Activated CD8-positive, alpha-beta memory T cell treated with anti-CD3 and anti-CD28 coated beads, Interleukin-2, amount 50 U/mL, for 48 hours (primary cell): Measurements from ENCODE around the gene CYP4F22.

Experiments
- DNase-seq: peaks from one replicate; pipeline ENCODE4 v3.0.0-alpha.2; 2020

CYP4F22 gene

GRCh38 chr19:15538774-15539173 lies 30.4 kb downstream of the CYP4F22 start:
- DNase-seq, result no peak

GRCh38 chr19:15539638-15540037 lies 31.3 kb downstream of the CYP4F22 start:
- no peak for DNase-seq

- no peak for DNase-seq
Measured at GRCh38 chr19:15540435-15540834, 32.1 kb downstream of the CYP4F22 start.

- DNase-seq, result no peak
Measured at GRCh38 chr19:15544283-15544682, 36.0 kb downstream of the CYP4F22 start.

- DNase-seq, result no peak
Measured at GRCh38 chr19:15544970-15545369, 36.6 kb downstream of the CYP4F22 start.

- no peak for DNase-seq
Measured at GRCh38 chr19:15548648-15549047, 40.3 kb downstream of the CYP4F22 start.

- no peak for DNase-seq
Measured at GRCh38 chr19:15549581-15549980, 41.3 kb downstream of the CYP4F22 start.

GRCh38 chr19:15550273-15550672 lies 41.9 kb downstream of the CYP4F22 start:
- no peak for DNase-seq

GRCh38 chr19:15550929-15551292 lies 42.6 kb downstream of the CYP4F22 start:
- DNase-seq, result no peak

- DNase-seq, result peak; percentile 89
Measured at GRCh38 chr19:15551293-15552004, 43.1 kb downstream of the CYP4F22 start.

GRCh38 chr19:15555021-15555420 lies 46.7 kb downstream of the CYP4F22 start:
- DNase-seq, result no peak

GRCh38 chr19:15555759-15556633 lies 47.7 kb downstream of the CYP4F22 start:
- peak; percentile 100 for DNase-seq

GRCh38 chr19:15556634-15557181 lies 48.4 kb downstream of the CYP4F22 start:
- no peak for DNase-seq

GRCh38 chr19:15557223-15557622 lies 48.9 kb downstream of the CYP4F22 start:
- no peak for DNase-seq

- no peak for DNase-seq
Measured at GRCh38 chr19:15562145-15562544, 53.8 kb downstream of the CYP4F22 start.

- no peak for DNase-seq
Measured at GRCh38 chr19:15562861-15563260, 54.5 kb downstream of the CYP4F22 start.

- no peak for DNase-seq
Measured at GRCh38 chr19:15563325-15563794, 55.0 kb downstream of the CYP4F22 start.

GRCh38 chr19:15563931-15564330 lies 55.6 kb downstream of the CYP4F22 start:
- no peak for DNase-seq

- DNase-seq, result no peak
Measured at GRCh38 chr19:15564534-15565168, 56.3 kb downstream of the CYP4F22 start.

GRCh38 chr19:15570420-15570819 lies 62.1 kb downstream of the CYP4F22 start:
- DNase-seq, result no peak

GRCh38 chr19:15575406-15575805 lies 67.1 kb downstream of the CYP4F22 start:
- DNase-seq, result peak; percentile 36

GRCh38 chr19:15576526-15577156 lies 68.3 kb downstream of the CYP4F22 start:
- peak; percentile 32 for DNase-seq
